ENCODE data around the gene PIAS3.

PIAS3 gene

DNA sequence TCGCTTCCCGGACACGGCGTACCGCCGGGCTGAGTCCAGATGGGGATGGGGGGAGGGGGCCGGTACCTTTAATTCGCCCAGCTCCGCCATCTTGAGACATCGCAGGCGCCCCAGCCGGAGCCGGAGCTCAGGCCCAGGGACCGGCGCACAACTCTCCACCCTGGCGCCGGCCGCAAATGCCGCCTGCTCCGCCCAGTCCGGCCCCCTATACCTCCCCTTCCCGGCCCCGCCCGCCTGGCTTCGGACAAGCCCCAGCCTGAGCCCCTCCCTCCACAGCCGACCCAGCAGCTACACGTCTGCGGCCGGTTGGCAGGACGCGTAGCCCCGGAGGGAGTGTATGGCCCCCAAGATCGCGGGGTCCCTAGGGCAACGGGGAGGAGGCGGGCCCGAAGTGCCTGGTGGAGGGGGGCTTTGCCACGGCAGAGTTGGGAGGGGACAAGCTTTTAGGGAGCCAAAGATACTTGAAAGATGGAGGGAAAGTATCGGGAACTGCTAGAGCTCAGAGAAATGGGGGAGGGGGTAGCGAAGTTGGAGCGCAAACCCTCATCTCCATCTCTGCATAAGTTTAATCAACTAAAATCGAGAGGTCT, at the start of gene PIAS3:
PIAS3 (minus strand) TSS at position 181 of the 590 bp plus-strand sequence; CDS start at position 90, 91 bp downstream.
- peak; percentile 93 for DNase-seq (ENCODE audit: low read depth, low spot score)

DNA sequence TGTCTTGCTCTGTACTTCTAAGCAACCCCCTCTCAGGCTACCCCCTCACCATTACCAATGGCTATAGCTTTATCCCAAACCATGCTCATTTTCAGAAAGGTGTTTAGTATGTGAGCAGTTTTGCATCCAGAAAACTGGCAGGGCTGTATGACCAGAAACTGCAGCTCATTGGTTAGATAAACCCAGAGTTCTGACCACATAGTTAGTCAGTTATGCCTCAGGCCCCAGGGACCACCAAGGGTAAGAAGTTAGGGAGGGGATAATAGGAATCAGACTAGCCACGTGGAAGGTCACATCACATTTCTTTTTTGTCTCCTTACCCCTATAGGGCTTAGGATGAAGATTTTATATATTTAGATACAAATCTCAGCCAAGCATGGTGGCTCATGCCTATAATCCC, 49.8 kb upstream of the PIAS3 start:
- DNase-seq (ENCODE audit: low read depth, low spot score): no peak

DNA sequence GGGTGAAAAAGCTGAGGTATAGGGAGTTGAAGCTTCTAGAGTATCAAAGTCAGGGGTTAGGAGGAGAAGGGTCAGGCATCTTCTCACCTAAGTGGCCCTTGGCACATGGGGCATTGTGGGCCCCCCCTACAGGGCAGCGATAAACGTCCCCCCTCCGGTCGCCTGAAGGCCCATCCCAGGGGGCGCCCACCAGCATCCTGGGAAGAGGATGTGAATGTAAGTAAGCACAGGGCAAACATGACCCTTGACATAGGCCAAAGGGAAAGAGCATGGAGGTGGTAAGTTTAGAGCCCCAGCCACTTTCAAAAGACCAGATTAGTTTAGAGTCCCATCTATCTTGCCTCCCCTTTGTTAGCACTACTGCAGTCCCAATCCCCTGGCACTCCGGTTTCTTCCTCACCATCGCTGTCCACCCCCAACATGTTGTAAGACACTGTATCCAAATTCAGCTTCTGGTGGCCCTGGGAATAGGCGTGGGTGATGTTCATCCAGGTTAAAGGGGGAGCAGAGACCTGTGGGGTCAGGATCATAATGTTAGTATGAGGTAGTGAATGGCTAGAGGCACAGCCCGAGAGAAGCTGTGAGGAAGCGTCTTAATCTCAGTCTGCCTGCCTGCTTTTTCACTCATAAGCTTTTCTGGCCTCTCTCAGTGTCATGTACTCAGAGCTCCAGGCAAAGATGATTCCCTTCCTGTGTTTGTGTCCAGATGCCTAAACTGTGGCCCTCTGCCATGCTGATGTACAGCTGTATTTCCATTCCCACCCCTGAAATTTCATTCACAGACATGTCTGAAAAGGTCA, 48.3 kb upstream of the PIAS3 start:
- DNase-seq (ENCODE audit: low read depth, low spot score): no peak

DNA sequence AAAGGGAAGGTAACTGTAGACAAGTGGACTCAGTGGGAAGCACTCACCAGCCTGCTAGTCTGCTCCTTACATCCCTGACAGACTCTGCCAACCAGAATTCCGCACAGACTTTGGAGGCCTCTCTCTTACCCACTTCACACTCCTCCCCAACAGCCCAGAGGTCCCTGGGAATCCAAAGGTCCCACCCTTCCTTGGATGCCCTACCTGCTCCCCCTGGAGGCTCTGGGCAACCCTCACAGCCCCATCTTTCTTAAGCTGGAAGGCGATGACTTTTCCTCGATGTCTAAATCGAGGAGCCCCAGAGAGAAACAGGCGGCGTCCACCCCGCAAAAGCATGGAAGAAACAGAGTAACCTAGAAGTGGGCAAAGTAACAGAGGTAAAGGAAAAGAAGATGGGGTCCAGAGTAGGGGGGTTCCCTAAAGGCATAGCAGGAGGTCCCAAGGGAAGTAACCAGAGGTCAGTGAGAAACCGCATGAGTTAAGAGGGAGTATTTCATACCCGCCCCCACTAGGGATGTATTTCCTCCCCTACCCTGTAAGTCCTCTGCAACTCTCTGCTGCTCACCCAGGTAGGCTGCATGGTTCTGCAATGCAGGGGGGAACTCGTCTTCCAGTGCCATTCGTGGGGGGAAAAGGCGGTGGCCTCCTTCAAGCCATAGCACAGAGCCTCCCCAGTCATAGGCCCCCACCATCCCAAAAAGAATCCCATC, 42.6 kb upstream of the PIAS3 start:
- DNase-seq (ENCODE audit: low read depth, low spot score): no peak

DNA sequence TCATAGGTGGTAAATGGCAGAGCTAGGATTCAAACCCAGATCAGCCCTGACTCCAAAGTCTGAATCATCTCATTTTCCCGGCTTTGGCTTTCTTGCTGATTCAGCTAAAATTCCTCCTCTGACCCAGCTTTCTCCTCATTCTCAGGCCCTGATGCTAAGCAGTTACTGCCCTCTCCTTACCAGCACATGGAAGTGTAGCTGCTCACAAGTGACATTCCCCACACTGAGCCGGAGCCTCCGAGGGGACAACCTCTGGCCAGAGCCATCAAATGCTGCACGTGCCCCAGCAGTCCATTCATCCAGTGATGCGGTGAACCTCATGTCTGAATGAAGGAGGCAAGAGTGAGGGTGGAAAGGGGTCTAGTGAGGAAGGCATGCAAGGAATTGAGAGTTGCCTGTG, 39.9 kb upstream of the PIAS3 start:
- DNase-seq (ENCODE audit: low read depth, low spot score): no peak

DNA sequence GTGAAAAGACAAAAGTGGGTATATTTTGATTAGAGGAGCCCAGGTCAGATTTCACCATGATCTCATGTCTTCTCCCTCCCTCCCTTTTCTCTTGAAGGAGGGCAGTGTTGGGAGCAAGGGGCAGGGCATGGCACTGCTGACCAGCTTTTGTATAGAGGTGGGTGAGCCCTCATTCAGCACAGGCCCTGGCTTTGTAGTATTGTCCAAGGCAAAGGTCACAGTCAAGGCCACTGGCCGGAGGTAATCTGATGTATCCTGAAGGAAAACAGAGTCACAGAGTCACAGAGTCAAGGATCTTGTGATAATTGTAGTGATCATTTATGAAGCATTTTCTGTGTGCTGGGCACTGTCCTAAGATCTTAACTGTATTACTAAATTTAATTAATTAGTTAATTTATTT, 39.1 kb upstream of the PIAS3 start:
- no peak for DNase-seq (ENCODE audit: low read depth, low spot score)

DNA sequence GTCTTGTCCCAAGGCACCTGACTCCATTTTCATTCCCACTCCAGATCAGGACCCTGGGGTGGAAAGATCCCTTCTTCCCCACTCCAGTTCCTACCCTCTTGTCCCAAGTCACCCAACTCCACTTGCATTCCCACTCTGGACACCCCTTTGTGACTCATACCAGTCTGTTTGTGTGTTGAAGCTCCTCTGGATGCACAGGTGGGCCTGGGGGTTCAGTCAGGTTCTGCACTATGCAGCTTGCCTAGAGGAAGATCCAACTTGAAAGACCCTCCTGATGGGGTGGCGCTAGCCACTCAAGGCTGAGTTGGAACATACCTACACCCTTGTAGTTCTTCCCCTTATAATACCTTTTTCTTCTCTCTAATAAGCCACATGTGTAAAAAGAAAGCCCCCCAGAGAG, 36.6 kb upstream of the PIAS3 start:
- DNase-seq (ENCODE audit: low read depth, low spot score): no peak

DNA sequence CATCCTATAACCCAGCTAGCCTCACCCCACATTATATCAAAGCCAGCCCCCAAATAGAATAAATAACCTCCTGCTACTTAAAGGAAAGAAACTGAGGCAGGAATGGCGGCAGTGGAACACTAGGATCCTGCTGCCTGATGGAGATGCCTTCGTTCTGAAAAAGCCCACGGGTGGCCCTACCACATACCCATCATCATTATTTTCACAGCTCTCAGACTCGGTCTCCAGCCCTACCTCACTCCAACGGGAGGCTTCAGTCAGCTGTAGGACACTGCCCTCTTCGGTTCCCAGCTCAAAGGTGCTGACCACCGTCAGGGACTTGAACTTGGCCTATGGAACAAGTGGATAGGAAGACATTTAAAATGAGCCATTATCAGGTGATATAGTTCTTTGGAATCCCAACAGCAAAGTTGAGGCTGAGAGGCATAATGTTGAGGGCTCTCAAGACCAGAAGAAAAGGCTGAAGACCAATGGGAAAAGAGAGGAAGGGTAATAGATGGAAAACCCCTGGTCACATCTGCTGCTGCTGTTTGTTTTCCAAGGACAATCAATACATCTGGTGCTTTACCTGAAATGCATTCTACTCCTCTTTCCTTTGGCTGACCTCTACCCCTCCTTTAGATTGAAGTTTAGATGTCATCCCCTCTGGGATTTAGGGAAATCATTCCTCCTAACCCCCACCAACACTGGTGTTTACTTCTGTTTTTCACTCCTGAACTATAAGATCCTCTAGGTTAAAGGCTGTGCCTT, 34.6 kb upstream of the PIAS3 start:
- DNase-seq (ENCODE audit: low read depth, low spot score): no peak

DNA sequence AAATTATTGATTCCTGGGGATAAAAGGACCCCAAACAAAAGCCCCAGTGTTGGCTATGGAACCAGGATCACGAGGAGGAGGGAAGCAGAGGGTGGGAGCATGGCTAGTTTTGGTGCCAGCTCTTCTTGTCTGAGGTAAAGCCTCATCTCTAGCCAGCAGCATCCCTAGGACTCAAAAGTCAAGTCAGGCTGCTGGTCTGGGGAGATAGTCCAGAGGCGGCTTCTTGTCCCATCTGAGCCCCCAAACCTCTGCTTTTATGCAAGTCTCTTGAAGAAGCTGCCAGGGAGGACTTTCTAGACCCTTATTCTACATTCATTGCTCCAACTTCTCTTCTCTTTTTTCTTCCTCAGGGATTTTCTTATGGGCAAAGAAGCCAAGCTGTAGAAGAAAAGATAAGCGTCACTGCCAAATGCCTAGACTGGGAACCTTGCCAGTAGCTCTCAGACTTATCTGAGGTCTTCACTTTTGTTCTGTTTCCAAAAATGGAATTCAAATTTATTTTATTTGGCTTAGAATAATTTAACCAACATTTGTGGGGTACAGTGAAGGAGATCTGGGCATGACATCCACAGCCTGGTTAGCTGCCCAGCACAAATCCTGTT, 33.7 kb upstream of the PIAS3 start:
- no peak for DNase-seq (ENCODE audit: low read depth, low spot score)

DNA sequence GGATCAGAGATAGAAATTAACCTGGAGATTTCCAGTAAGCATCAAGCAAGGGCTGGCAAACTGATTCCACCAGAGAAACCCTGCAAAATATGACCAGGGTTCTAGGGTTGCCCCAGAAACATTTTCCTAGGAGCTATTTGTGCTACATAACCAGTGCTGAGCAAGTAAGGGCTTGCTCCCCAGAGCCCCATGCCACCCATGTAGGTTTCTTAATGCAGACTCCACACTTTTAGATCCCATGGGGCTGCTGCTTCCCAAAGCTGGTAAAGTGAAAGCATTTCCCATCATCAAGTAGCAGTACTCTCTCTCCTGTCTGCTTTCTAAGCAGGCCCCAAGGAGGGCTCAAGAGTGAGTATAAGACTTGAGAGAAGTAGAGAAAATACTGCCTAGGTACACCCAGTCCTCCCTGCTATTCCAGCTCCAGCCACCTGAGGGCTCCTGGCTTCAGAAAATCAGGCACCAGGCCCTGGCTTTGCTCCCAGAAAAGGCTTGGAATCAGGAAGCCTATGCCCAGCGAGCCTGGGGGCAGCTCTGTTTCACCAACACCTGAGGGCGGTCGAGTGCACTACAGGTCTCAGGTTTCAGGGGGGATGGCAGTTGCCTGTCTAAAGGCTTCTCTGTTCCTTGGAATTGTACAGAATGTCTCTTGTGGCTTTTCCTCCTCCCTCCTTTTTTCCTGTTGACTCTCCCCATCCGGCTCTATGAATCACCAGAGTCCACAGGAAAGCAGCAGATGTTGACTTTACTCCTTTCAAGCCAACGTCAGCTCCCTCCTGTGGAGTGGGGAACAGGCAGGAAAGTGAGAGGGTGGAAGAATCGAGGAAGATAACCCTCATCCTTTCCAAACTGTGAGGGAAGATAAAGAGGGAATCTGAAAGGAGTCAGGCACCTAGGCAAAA, 33.0 kb upstream of the PIAS3 start:
- peak; percentile 100 for DNase-seq (ENCODE audit: low read depth, low spot score)

DNA sequence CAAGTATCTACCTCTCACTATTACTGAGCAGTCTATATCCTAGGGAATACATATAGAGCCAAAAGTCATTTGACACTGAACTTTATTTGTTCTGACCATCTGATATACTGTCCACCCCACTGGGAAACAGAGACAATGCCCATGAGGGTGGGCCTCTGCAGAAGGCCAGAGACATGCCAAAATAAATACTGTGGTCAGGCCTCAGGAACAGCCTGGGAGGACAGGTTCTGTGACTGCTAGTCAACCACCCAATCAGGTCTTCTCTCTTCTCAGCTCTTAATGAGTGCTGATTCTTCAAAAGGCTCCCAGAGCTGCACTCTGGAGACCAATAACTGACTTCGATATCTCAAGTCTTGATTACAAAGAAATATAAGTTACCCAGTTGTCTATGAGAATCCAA, 32.3 kb upstream of the PIAS3 start:
- DNase-seq (ENCODE audit: low read depth, low spot score): peak; percentile 88

DNA sequence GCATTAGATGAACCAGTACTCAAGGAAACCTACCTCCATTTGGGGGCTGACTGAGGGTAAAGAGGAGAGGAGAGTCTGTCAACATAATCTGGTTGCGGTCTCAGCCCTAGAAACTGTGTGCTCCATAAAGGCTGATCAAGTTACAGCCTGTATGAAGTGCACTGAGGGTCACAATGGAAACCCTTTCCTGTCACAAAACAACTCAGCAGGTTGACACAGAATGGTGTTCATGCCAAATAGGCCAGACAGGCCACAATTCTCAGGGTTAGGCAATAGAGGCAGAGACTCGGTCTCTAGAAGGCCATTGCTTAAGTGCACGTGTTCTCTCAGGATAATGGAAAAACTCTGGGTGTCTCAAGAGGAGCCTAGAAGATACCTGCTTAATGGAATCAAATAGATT, 30.8 kb upstream of the PIAS3 start:
- DNase-seq (ENCODE audit: low read depth, low spot score): no peak

DNA sequence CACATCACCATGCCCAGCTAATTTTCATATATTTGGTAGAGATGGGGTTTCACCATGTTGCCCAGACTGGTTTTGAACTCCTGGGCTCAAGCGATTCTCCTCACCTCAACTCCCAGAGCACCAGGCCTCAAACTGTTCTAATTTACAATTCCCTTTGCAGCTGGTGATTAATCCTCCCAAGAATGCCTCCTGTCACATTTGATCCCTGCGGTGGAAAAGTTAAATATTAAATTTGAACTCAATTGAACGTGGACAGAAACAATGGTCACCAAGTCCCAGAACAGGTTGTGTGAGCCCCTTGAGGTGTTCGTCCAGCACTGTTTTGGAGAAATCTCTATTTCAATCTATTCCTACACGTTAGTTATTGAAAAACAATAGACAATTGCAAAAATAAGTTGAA, 28.8 kb upstream of the PIAS3 start:
- no peak for DNase-seq (ENCODE audit: low read depth, low spot score)

DNA sequence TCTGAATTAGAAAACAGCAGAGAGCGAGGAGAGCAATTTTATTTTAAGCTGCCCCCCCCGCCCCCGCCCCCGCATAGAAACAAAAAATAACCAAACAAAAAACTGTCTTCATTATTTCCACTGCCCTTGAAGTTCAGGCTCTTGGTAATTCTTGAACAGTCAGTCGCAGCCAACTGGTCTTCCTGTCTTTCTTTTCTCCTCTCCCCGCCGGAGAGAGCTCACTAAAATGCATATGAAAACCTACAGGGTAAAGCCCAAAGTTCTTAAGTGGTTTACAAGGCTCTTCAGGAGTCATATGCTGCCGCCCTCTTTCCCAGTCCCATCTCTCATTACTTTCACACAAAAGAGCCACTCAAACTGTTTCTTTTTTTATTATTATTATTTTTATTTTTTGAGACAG, 27.9 kb upstream of the PIAS3 start:
- no peak for DNase-seq (ENCODE audit: low read depth, low spot score)

DNA sequence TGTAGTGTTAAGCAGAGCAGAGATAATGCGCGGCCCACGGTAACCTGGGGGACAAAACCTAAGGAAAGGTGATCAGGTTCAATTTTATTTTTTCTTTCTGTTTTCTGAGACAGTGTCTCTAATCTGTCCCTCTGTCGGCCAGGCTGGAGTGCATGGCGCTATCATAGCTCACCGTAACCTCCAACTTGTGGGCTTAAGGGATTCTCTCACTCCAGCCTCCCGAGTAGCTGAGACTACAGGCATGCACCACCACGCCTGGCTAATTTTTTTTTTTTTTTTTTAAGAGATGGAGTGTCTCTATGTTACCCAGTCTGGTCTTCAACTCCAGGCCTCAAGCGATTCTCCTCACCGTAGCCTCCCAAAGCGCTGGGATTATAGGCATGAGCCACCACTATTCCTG, 27.5 kb upstream of the PIAS3 start:
- no peak for DNase-seq (ENCODE audit: low read depth, low spot score)

DNA sequence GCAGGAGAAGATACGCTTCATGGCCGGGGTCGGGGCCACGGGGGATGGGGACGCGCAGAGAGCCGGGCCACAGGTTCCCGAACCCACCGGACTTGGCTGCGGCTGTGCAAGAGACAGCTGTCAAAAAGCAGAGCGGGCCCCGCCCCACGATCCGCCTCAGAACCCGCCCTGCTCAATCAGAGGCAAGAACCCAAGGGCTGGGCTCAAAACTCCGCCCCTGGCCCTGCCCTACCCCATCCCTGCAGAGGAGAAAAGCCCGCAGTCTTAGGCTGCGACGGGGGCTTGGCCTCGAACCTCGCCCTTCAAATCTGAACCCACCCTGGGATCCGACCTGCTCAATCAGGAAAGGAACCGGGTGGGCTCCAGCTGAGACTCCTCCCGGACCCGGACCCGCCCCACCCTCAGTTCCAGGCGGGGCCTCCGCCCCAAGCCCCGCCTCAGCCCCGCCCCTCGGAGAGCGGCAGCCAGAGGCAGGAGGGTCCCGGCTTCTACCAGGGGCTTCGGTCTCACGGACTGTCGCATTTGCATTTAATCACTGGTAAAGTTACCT, 26.9 kb upstream of the PIAS3 start, which contains the start of gene ANKRD35:
ANKRD35 (minus strand) TSS at position 129 of the 550 bp plus-strand sequence; CDS start at position 21, 108 bp downstream.
- DNase-seq (ENCODE audit: low read depth, low spot score): peak; percentile 60

DNA sequence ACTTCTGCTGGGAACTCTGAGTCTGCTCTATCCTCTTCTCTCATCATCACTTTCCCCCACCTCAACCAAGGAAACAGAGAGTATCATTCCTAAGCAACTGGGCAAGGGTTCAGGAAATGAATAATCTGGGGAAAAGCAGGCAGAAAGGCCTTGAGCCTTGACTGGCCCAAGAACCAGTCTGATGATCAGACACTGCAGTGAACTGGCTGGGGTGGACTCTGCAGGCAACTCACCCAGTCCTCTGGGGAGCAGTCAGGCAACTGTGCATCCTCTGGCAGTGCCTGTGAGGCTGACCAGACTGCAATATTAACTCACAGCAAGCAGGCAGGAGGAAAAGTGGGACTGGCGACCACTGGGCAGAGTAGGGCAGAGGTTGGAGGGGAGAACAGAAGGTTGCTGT, 25.8 kb upstream of the PIAS3 start:
- no peak for DNase-seq (ENCODE audit: low read depth, low spot score)

DNA sequence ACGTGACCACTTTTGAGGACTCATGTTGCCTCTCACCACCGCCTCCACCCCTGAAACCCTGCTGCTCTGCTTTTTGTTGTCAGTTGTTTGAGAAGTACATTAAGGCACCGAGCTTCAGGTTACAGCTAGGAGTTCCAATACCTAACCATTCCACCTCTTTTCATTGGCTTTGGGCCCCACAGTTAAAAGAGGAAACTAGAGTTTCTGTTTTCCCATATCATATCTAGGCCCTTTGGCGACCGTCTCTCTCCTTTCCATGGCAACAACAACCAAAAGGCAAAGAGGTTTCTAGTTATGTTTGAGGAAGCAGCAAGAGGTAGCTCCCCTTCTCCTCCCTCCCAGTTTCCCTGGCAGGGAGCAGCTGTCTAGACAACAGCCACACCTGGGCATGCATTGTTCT, 20.9 kb upstream of the PIAS3 start:
- no peak for DNase-seq (ENCODE audit: low read depth, low spot score)

DNA sequence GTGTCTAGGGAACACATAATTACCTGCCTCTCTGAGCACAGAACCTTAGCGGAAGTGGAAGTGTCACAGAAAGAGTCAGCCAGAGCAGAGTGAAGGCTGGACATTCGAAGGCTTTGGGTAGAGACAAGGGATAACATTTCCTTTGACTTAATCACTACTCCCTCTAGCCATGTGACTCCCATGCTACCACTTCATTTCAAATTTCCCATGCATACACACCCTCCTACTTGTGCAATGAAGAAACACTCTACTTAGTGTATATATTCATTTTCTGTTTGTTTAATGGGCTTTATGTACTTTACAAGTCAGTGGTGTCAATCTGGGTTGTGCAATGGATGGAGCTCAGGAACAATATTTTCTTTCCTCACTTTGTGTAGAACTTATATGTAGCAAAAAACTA, 19.8 kb upstream of the PIAS3 start:
- no peak for DNase-seq (ENCODE audit: low read depth, low spot score)

DNA sequence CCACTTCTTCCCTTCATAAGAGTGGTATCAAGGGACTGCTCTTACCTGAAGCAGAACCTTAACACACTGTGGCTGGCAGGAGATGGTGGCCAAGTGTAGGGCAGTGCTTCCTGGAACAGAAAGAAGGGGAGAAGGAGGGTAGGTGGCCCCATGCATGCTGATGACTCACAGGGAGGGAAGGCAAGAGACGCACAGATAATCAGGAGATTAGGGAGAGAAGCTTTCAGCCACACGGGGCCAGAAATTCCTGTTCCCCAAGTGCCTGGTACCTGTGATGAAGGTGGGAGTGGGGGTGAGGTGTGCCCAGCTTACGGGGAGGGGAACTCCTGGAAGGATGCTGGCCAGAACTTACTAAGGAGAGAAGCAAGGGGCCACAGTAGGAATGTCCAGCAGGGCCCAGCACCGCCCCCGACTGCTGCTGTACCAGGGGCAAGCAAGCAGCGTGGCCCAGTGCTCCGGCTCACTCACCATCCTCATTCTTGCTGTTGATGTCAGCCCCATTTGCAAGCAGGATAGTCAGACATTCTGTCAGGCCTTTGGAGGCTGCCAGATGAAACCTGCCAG, 19.1 kb upstream of the PIAS3 start:
- DNase-seq (ENCODE audit: low read depth, low spot score): no peak

All from smooth muscle cell of the brain vasculature (primary cell).